ENCODE results near the gene TTC1. TPM values are rescaled to one million over a fixed set of nuclear protein-coding genes. Genes with fewer than 3 reads are reported as not detected.
A peak's percentile ranks its signal among the peaks of the same experiment; 100 is the strongest.
"Not testable (repeated sequence)": the region's sequence is repeated elsewhere in the genome, so short reads cannot be mapped to it uniquely, and the experiment has no call there.

TTC1 gene
- total RNA-seq, 1 experiment from 2014 or later, result 180 TPM

DNA sequence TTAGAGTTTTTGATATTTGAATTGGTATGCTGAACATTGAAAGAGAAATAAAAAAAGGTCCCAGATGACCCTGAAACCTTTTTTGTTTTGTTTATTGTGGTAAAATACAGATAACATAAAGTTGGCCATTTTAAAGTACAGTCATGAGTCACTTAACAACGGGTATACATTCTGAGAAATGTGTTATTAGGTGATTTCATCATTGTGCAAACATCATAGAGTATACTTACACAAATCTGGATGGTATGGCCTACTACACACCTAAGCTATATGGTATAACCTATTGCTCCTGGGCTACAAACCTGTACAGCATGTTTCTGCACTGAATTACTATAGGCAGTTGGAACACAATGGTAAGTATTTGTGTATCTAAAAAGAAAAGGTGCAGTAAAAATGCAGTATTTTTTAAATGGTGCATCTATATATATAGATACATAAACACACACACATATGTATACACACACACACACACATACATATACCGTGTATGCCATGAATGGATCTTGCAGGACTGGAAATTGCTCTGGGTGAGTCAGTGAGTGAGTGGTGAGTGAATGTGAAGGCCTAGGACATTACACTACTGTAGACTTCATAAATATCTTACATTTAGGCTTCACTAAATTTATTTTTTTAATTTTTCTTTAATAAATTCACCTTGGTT lies 31.0 kb downstream of the TTC1 start:
- no peak for DNase-seq (ENCODE audit: low spot score)

DNA sequence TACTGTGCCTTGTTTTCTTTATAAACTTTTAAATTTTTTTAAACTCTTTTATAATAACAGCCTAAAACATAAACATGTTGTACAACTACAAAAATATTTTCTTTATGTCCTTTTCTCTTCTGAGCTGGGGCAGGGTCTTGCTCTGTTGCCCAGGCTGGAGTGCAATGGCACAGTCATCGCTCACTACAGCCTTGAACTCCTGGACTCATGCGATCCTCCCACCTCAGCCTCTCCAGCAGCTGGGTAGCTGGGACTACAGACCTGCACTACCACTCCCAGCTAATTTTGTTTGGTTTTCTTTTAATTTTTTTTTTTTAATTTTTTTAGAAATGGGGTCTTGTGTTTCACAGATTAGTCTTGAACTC lies 31.5 kb downstream of the TTC1 start:
- no peak for DNase-seq (ENCODE audit: low spot score)

DNA sequence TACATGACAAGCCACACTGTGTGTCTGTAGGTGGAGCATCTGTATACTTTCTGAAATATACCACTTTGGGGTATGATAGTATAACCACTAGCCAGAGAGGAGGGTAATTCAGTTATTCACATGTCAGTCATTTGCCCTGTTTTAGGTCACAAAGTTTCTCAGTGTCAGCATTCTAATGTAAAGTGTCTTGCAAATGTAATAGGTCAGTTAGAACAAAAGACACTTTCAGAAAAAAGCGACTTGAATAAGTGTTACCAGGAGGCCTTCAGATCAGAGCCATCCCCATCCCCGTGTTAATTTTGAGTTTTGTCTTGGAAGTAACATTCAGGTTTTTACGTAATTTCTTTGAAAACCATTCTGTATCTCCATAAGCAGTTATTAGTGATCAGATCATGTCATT lies 33.7 kb downstream of the TTC1 start:
- DNase-seq (ENCODE audit: low spot score), result no peak

DNA sequence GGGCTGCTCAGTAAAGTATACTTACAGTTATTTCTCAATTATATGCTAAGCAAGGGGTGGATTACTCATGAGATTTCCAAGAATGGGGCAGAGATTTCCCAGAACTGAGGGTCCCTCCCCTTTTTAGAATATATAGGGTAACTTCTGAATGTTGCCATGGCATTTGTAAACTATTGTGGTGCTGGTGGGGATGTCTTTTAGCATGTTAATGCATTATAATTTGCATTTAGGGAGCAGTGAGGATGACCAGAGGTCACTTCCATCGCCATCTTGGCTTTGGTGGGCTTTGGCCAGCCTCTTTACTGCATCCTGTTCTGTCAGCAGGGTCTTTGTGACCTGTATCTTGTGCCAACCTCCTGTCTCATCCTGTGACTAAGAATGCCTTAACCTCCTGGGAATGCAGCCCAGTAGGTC lies 35.5 kb downstream of the TTC1 start:
- no peak for DNase-seq (ENCODE audit: low spot score)

DNA sequence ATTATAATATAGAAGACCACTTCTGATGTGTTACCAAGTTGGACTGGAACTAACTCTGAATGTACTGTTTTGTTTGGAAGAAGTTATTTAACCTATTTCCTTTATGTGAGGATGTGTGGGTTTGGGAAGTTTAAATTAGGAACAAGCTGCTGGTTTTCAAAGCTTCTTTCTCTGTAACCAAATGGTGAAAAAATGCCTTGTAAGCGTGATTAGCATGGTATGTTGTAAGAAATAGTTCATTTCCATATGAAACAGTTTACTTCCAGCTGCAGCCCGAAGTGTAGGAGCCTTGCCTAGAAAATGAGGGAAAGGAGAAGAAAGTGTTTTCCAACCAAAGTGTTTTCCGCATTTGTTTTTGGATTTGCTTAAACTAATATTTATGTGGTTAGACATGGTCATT lies 36.0 kb downstream of the TTC1 start:
- DNase-seq (ENCODE audit: low spot score), result no peak

DNA sequence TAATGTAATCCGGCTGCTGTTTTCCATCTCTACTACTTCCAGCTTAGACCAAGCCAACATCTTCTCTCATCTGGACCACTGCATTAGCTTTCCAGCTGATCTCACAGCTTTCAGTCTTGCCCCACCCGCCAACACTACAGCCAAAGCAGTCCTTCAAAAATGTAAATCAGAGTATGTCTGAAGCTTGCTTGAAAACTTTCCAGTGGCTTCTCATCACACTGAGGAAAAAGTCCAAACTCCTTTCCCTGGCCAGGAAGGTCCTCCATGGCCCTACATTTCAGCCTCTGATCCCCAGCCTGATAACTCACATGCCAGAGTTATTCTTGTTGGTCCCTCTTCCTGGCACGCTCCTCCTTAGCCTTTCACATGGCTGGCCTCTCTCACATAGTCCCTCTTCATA lies 38.5 kb downstream of the TTC1 start:
- no peak for DNase-seq (ENCODE audit: low spot score)

DNA sequence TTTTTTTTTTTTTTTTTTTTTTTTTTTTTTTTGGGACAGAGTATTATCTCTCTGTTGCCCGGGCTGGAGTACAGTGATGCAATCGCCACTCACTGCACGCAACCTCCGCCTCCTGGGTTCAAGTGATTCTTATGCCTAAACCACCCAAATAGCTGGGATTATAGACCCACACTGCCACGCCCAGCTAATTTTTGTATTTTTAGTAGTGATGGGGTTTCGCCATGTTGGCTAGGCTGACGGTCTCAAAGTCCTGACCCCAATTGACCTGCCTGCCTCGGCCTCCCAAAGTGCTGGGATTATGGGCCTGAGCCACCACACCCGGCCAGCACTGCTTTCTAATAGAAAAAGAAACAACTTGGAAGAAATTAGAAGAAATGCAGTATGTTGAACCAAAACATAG lies 39.2 kb downstream of the TTC1 start:
- DNase-seq (ENCODE audit: low spot score), result no peak

DNA sequence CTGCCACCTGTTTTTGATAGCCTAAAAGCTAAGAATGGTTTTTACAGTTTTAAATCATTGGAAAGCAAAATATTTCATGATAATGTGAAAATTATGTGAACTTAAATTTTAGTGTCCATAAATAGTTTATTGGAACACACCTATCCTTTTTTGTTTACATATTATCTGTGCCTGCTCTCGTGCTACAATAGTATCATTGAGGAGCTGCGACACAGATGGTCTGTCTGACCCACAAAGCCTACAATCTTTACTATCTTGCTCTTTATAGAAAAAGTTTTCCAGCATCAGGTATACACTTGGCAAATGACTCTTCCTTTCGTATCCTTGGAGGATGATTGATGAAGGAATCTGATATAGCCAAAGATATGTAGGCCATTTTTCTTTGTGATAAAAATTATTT lies 40.2 kb downstream of the TTC1 start:
- no peak for DNase-seq (ENCODE audit: low spot score)

DNA sequence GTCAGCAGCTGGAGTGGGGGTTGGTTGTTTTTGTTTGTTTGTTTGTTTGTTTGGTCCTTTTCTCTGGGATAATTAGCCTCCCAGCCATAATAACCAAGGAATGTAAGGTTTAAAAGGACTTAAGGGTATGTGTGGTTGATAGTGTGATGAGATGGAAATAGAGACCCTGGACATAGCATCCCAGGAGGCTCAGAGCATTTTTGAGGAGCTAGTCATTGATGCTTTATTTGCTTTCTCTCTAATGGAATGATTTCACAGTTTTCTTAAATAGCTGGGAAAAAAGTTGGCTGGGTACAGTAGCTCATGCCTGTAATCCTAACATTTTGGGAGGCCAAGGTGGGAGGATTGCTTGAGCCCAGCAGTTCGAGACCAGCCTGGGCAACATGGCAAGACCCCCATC lies 45.1 kb downstream of the TTC1 start:
- DNase-seq (ENCODE audit: low spot score), result peak; percentile 24

DNA sequence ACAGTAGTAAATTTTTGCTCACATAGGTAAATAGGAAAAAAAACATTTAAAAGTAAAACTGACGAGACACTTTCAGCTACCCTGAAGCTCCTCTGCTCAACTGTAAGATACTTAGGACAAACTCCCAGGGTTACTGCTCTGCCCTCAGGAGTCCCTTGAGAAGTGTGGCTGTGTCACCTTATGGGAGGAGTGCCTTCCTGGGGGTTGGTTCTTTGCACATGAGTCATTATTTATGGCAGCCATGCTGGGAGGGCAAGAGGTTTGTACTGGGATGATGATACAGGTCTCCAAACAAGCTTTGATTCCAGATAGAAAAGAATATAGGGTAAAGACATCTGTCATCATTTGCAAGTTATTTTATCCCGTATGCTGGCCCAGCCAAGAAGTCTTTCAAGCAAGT lies 45.9 kb downstream of the TTC1 start:
- DNase-seq (ENCODE audit: low spot score), result peak; percentile 77

DNA sequence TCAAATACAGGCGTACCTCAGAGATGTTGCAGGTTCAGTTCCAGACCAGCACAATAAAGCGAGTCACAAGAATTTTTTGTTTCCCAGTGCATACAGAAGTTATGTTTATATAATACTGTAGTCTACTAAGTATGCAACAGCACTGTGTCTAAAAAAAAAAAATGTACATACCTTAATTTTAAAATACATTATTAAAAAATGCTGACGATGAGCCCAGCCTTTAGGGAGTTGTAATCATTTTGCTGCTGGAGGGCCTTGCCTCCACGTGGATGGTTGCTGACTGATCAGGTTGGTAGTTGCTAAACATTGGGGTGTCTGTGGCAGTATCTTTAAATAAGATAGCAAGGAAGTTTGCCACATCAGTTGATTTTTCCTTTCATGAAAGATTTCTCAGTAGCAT lies 48.3 kb downstream of the TTC1 start:
- DNase-seq (ENCODE audit: low spot score), result no peak

DNA sequence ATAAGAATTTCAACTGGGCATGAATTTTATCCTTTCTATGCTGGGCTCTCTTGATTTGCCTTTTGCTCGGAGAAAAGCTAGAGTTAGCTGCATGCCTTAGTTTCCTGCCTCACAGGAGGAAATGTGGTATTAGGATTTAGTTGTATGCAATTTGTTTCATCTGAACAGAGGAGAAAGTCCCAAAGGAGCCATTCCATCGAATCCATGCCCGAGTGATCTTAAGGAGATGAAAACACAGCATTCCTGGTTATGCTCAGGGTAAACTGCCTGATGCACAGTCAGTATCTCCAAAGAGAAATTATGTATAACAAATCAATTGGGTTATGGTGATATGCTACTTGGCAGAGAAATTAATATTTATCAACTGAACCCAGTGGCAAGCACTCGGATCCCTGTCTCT lies 51.1 kb downstream of the TTC1 start:
- no peak for DNase-seq (ENCODE audit: low spot score)

DNA sequence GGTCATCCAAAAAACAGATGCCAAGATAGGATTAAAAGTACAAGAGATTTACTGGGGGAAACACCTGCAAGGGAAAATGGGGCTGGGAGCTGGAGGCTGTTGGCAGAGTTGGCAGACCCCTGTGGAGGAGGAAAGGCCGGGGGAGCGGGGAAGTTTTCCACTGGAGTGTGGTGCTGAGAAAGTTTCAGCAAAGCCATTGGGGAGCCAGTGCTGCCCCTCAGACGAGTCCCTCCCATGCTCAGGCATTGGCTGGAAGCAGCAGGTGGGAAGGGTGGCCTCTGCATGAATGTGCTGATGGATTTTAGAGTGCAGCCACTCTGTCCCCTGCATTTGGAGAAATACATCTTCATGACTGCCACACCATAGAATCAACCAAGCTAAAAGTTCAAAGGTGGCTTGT lies 52.8 kb downstream of the TTC1 start:
- DNase-seq (ENCODE audit: low spot score), result no peak

DNA sequence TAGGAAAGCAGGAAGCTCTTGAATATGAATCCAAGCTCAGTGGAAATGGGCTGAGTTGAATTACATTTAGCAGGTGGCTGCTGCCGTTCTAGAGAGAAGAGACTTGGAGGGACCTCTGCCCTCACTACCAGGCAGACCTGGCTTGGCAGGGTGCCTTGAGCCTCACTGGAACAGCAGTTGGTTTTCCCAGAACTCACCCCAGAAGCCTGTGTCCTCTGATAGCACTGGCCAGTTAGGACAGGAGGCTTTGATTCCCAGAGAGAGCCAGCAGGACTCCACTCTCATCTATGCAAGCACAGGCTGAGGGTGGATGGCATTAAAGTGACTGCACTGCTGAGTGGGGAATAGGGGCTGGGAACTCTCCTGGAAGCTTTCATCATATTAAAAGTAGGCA lies 55.5 kb downstream of the TTC1 start:
- no peak for DNase-seq (ENCODE audit: low spot score)

DNA sequence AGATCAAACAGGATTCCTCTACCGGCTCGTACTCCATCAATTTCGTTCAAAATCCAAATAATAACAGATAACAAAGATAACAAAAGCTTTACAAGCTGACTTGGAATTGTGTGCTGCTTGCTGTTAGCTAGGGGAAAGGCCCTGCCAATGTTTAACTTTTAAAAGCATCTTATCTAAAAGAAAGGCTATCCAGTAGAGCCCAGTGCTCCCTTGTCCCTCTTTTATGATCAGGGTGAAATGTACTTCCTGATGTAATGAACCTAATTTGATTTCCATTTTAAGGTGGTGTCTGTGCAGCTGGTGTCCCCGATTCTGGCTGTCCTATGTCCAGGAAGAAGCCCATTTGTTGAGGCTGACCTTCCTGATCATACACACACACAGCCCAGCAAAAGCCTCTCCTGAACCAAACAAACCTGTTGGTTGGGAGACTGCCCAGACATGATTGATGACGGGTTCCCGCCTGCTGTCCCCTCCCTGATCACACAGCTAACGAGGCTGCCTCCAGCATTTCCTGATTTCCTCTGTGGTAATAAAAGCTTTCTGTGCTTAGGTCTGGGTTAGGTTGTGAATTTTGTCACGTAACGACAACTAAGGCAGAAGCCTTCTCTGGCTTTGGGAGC lies 56.2 kb downstream of the TTC1 start:
- no peak for DNase-seq (ENCODE audit: low spot score)

DNA sequence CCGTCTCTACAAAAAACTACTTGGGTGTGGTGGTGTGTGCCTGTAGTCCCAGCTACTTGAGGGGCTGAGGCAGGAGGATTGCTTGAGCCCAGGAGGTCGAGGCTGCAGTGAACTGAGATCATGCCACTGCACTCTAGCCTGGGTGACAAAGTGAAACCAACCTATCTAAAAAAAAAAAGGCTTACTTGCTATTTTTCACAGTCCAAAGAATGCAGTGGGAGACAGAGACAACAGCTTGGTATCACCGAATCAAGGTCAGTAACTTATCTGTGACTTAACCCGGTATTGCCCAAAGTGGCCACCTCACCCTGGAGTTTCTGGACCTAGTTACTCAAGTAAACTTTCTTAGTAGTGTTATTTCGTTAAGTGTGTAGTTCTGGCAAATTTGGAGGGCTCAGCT lies 60.2 kb downstream of the TTC1 start:
- DNase-seq (ENCODE audit: low spot score), result not testable (repeated sequence)

DNA sequence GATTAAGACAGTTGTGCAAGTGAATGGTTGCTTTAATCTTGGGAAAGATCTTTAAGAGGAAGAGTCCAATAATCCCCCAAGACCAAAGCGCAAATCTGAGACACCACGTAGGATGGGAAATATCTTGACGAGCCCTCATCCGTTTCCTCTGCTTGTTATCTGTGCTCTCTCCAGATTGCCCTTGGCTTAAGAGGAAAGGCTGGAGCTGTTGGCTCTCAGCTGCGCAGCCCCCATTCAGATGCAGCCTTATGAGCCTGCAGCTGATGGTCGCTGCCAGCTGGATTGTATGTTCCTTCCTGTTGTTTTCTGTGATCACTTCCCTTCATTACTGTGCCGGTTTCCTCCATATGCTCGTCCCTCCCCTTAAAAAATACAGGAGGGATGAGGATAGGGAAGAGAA lies 62.6 kb downstream of the TTC1 start:
- DNase-seq (ENCODE audit: low spot score), result no peak

DNA sequence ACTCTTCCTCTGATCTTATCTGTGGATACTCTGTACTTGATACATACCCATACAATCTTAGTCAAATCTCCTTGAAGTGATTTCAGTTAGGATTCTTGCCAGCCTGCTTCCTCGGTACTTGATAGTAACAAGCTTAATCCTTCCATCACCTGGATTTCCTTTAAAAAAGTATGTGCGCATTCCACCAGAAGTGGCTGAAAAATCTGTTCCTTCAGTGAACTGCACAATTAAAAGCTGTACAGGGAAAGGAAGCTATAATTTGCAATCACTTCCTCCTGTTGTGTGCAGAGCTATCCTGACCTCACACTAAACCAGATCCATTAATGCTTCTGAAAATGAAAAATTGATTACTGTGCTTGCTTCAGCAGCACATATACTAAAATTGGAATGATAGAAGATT lies 63.0 kb downstream of the TTC1 start:
- DNase-seq (ENCODE audit: low spot score), result no peak

DNA sequence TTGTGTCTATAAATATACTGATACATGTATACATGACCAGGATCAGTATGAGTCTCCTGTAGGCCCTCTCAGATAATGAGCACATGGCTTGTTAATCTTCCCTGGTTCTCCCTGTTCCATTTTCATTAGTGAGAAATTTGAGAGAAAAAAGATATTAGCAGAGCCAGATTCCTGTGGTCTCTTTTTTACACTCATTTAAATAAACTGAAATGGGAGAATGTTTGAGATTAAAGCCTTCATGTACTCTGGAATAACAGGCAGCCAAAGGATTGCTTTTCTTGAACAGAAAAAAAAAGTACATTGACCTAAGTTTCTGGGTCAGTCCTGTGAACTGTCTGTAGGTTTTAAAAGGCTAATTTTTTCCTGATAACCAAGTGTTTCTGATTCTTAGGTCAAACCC lies 66.1 kb downstream of the TTC1 start:
- no peak for DNase-seq (ENCODE audit: low spot score)

DNA sequence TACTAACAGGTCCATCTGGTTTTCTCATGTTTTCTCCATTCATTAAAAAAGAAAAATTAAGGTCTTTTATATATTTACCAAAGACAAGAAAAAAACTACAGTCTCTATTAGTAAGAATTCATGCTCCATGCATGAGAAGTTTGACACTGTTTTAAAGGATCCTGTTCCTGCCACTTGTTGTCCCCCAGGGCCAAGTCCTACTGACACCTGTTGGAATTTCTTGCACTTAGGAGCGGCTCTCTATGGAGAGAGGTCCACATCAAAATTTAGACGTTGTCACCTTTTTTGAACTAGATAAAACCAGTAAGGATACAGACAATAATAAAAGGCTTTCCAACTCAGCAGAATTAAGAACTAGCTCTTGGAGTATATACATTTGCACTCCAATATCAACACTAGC lies 68.1 kb downstream of the TTC1 start:
- DNase-seq (ENCODE audit: low spot score), result no peak

DNA sequence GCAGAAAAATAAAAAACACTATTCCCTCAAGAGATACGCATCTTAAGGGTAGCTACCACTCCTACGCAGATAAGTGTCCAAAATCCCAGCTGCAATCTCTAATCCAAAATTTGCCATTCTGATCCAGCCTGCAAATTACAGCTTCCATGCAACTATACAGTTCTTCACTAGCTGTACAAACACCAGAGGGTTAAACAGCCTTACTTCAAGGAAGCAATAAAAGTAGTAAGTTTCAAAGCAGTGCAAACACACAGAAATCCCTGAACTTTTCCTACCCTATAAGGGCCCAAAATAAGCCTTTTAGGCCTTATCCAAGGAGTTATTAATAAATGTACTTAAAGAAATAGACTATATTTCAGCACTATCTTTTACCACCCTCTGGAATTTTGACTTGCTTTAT lies 70.8 kb downstream of the TTC1 start:
- no peak for DNase-seq (ENCODE audit: low spot score)

DNA sequence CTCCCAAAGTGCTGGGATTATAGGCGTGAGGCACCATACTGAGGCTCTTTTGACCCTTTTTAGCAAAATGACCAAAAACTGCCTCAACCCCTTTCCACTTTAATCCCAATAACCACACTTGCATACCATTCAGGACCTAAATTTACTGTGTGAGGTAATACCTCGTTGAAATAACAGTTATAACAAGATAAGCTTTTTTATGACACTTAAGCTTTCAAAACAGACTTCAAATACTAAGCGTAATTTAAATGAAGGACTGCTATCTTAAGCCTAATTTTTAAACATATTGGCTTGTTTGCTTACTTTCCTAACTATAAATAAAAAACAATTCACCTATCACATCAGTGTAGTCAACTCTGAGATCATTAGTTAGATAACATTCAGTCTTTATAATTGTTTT lies 72.6 kb downstream of the TTC1 start:
- no peak for DNase-seq (ENCODE audit: low spot score)

DNA sequence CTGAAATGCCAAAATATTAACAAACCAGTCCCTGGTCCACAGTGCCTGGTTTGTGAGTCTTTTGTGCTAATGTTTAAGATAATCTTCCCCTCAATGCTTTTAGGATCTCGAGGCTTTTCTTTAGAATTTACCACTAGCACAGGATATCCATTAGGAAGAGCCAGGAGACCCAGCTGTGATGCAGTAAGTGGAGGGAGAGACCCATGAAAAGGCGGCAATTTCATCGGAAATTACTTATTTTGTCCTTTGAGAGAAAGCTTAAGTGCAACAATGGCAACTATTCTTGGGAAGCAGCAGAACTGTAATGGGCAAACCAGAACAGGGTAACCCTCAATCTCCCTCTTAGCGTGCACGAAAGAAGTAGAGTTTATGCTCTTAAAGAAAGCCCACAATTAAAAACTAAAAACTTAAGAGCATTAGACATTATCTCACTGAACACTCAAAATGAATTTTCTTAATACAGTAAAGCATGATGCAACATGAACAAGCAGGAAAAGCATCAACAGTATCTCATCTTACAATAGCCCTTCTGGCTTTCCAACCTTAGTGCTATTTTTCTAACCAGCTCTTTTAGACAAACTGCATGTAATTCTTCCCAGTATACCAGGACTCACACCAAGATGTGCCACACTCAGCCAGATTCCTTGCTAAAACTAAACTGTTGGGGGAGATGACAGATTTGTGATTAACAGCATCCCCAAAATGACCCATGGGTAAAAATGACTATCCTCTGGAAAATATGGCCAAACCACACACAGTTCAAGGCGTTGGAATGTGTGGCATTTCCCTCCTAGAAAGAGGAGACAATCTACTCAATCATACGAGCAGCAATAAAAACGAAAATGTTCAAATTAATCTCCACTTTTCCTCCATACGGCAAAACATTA lies 73.9 kb downstream of the TTC1 start:
- peak; percentile 93 for DNase-seq (ENCODE audit: low spot score)
